GM18517 (cell line): ENCODE results near the gene ISM2.
"Not testable (repeated sequence)": the region's sequence is repeated elsewhere in the genome, so short reads cannot be mapped to it uniquely, and the experiment has no call there.

Experiments
- ATAC-seq: cut with Tn5 transposase; IDR thresholded peaks from one replicate; pipeline ENCODE4 v1.9.1; 2021; ENCODE audit warnings: mild to moderate bottlenecking, moderate library complexity; ENCODE audit not compliant: unreplicated experiment

ISM2 gene

DNA sequence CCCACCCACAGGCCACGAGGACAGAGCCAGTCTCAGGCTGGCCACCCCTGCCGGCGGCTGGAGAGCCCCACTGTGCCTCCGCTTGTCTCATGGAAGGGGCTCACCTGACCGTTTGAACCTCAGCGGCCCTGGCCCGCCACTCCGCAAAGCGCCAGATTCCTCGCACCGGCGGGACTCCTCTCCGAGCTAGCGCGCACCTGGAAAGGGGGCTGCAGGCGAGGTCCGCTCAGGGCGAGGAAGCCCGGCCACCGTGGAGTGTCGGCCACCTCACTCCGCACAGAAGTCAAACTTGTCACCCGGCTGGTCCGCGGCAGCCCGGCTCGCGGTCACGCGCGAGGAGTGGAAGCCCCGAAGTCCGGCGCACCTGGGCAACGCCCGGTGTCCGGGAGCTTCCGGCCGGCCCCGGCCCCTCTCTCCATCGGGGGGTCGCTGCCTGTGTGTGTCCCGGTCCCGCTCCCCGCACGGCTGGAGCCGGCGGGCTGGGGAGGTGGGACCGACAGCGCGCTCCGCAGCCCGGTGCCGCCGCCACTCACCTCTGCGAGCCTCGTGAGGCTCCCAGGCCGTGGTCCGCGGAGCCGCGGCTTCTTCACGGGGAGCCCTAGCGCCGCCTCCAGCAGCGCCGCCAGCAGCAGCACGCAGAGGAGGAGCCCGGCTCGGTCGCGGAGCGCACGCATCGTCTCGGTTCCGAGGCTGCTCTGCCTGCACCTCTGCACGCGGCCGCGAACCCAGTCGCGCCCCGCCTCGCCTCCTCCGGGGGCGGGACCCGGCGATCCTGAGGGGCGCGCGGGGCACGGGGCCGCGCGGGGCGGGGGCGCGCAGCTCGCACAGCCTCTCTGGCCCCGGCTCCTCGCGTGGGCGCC is at the start of gene ISM2:
TSS of gene ISM2 (minus strand) at position 697 of the 860 bp plus-strand sequence. CDS start at position 674, 23 bp downstream.
- ATAC-seq = no peak

DNA sequence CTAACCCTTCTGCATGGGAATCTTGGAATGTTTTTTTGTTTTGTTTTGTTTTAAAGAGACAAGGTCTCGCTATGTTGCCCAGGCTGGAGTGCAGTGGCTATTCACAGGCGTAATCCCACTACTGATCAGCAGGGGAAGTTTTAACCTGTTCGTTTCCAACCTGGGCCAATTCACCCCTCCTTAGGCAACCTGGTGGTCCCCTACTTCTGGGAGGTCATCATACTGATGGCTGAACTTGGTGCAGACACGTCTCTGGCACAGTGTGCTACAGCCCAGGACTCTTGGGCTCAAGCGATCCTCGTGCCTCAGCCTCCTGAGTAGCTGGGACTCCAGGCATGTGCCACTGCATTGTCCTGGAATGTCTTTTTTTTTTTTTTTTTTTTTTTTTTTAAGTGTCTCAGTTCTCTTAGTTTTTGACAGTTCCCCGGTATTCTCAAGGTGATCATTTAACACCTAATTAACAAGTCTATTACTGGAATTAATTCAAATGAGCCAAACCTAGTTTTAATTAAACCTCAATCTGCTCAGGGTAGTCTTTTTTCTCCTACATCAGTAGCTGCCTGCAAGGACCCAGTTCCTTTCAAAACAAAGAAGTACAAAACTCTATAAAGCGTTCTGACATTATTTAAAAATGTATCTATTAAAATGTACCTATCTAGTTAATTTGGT is 49.0 kb upstream of the ISM2 start:
- ATAC-seq = no peak

DNA sequence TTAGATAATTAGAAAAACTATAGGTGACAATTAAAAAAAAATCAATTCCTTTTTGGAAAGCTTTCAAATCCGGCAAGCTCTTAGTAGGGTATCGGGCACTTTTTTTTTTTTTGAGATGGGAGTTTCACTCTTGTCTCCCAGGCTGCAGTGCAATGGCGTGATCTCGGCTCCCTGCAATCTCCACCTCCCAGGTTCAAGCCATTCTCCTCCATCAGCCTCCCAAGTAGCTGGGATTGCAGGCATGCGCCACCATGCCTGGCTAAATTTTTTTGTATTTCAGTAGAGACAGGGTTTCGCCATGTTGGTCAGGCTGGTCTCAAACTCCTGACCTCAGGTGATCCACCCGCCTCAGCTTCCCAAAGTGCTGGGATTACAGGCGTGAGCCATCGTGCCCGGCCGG is 46.6 kb upstream of the ISM2 start:
- not testable (repeated sequence) for ATAC-seq

DNA sequence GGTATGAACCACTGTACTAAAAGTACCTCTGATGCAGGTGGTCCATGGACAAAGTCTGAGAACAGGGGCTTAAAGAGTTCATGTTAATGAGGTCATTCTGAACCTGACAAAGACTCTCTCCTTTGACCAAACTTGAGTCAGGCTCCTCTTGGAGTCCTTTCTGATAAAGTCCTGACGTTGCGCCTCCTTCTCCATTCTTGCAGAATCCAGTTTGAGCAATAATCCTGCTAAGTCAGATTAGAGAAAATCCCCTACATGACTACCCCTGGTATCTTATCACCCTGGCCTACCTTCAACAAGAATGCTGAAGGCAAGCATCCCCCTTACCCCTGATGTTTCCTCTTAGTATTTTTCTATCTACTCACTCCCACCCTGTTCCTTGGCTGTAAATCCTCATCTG is 46.0 kb upstream of the ISM2 start:
- no peak for ATAC-seq

DNA sequence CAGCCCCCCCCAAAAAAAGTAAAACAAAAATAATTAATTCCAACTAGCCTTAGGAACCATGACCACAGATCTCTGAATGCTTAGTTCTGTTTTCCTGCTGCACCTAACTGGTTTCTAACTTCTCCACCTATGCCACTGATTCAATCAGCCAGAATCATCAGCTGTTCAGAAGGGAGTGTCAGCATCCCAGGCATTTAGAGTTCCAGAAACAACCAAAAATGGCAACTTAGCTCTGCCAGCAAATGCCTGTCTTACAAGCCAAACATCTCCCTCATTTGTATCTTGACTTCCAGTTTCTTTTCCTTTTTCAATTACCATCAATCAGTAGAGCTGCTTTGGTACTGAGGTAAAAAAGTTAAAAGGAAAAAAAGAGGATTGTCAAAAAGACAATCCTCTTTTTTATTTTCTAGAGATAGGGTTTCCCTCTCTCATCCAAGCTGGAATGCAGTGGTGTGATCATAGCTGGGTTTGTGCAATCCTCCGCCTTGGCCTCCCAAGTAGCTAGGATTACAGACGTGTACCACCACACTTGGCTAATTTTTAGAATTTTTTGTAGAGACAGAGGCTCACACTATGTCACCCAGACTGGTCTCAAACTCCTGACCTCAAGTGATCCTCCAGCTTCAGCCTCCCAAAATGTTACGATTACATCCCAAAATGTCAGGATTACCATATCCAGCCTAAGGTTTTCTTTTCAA is 45.2 kb upstream of the ISM2 start:
- ATAC-seq = no peak

DNA sequence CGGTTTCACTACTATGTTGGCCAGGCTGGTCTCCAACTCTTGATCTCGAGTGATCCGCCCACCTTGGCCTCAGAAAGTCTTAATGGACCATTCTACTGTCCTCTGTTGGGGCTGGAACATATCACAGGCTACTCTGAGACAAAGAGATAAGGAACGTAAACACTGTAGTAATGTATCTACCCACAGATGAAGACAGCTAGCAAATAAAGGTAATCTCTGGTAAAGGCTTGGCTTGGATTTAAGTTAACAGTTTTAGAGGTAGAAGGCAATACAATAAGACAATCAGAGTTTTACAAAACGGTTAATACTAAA is 44.6 kb upstream of the ISM2 start:
- no peak for ATAC-seq

DNA sequence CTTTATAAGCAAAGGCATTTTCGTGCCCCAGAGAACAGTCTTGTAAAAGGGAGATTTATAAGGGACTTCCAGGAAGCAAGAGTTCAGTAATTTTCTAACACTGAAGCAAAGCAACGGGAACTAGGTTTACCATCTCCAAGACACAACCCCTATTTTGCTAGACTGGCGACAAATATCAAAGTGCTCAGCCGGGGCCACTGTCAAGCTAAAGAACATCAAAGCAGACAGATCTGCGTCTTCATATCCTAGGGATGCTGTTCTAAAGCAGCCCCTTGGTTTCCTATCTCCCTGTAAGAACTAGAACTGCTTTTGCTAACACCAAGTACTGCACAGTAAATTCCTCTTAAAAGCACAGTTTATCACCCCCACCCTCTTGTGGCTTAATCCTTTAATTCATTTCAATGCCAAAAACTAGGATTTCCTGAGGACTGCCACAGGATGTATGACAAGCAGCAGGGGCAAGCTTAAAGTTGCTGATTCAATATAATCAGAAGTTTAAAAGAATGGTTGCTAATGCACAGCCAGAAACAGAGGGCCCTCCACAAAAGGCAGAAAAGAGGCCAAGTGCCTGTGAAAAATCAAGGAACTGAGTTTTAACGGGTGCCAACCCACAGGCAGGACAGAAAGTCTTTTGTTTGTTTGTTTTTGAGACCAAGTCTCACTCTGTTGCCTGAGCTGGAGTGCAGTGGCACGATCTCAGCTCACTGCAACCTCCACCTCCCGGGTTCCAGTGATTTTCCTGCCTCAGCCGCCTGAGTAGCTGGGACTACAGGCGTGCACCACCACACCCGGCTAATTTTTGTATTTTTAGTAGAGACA is 44.0 kb upstream of the ISM2 start:
- ATAC-seq = no peak

DNA sequence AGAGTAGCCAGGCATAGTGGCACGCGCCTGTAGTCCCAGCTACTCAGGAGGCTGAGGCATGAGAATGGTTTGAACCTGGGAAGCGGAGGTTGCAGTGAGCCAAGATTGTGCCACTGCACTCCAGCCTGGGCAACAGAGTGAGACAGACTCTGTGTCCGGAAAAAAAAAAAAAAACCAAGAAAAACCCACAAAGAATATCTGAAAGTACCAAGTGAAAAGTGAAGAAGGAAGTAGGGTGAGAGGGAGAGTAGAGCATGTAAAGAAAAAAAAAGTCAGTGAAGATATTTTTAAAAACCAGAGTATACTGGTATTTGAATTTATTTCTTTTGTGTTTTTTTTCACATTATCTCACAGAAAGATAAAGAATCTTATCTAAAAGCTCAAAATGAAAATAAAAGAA is 43.3 kb upstream of the ISM2 start:
- peak; percentile 72 for ATAC-seq

DNA sequence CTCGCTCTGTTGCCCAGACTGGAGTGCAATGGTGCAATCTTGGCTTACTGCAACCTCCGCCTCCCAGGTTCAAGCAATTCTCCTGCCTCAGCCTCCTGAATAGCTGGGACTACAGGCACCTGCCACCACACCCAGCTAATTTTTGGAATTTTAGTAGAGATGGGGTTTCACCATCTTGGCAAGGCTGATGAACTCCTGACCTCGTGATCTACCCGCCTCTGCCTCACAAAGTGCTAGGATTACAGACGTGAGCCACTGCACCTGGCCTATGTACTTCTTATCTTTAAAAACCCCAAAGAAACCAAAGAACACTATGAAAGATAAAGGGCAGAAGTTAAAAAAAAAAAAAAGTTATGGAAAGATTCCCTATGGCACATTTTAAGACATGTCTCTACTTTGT is 38.3 kb upstream of the ISM2 start:
- ATAC-seq = not testable (repeated sequence)

DNA sequence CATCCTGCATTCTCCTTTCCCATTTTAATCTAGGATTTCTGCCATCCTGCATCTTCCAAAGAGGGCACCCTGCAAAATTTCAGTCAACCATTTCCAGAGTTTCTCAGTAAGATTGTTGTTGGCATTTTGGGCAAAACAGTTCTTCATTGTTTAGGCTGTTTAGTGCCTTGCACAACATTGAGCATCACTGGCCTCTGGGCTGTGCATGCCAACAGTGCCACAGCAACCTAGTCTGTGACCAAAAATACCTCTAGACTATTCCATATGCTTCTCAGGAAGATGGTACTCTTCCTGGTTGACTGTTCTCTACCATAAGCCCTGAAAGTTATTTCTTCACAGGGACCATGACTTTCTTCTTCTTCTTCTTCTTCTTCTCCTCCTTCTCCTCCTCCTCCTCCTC is 32.5 kb upstream of the ISM2 start:
- ATAC-seq = no peak

DNA sequence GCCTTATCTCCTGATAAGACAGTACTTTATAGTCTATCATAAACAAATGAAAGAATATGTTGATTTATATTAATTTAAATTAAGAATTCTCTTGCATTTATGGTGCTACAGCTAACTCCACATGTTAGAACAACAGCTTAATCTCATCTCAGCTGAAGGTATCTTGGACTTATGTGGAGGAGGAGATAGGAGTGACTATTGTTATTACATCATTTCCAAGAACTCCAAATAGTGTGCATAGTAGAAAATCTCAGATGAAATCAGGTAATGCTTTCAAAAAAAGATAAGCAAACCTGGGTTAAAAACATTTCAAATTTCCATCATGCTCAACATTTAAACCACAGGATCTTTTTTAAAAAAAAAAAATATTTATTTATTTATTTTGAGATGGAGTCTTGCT is 31.3 kb upstream of the ISM2 start:
- no peak for ATAC-seq

DNA sequence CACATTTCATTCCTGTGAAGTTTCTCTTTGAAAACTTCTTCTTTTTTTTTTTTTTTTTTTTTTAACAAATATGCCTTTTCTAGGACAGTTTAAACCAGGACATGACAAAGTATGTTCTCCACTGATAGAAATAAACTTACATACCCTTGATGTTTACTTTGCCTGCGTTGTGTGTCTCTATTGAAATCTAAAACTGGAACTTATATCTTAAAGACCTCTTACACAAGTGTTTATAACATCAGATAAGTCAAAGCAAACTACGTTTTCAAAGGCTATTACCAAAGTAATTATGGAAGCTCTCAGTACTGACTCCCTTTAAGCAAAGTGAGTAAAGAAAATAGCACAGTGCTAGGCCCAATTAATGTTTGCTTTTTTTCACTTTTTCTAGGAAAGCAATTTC is 30.6 kb upstream of the ISM2 start:
- no peak for ATAC-seq

DNA sequence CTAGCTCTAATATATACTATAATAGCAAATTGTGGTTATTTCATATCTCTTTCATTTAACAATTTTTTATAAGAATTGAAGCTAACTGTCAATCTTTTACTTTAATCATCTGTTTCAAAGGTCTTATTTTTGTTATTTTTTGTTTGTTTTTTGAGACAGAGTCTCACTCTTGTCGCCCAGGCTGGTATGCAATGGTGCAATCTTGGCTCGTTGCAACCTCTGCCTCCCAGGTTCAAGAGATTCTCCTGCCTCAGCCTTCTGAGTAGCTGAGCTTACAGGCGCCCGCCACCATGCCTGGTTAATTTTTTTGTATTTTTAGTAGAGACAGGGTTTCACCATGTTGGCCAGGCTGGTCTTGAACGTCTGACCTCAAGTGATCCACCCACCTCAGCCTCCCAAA is 30.1 kb upstream of the ISM2 start:
- not testable (repeated sequence) for ATAC-seq

DNA sequence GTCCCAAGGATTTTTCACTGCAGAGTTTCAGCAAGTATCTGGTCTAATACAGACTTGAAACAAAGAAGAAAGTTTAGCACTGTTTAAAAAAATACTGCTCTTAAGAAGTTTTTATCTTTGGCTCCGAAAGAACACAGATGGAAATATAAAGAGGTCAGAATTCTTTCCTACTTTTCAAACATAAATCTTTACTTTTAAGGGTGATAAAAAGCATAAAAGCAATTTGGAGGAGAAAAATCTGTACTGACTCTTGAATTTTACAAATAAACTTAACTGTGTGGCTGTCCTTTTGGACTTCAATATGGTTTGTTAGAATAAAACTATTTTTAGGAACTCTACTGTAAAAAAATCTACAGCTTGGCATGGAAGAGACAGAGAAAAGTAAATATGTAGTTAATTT is 27.6 kb upstream of the ISM2 start:
- no peak for ATAC-seq

DNA sequence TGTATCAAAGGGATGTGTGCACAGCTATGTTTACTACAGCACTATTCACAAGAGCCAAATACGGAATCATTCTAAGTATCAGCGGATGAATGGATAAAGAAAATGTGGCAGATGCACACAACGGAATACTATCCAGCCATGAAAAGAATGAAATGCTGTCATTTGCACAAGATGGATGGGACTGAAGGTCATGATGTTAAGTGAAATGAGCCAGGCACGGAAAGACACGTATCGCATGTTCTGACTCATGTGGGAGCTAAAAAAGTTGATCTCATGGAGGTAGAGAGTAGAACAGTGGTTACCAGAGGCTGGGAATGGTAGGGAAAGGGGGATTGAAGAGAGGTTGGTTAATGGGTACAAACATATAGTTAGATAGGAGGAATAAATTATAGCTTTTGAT is 25.9 kb upstream of the ISM2 start:
- no peak for ATAC-seq

DNA sequence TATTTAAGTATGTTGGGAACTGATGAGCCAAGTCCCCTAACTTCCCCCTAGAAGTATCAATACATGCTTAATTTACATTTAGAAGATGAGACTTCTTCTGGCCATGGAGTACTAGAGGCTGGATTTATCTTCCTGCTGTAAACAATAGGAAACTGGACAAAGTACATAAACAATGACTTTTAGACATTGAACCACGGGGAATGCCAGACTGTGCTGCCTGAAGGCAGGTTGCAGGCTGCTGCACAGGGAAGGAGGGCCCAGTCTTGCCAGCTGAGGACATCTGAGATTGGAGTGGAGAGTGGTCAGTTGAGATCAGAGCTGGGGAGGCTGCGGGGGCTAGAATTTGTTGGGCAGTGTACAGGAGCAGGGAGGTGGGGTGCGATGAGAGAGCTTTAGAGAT is 24.5 kb upstream of the ISM2 start:
- ATAC-seq = no peak

DNA sequence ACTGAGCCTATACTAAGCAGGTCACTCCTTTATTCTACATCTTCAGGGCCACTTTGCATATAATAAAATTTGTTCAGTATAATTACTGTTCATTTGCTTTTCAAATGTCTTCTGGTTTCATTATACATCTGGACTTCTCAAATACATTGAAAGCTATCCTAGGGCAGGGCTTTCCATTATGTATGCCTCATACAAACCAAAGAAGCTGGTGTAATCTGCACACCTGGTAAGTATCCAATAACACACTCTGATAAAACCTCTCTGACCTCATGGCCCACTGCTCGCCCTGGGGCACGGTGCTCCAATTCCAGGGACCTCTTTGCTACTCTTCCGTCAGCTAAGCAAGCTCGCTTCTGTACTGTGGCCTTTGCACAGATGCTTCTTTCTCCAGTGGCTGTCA is 21.9 kb upstream of the ISM2 start:
- no peak for ATAC-seq

DNA sequence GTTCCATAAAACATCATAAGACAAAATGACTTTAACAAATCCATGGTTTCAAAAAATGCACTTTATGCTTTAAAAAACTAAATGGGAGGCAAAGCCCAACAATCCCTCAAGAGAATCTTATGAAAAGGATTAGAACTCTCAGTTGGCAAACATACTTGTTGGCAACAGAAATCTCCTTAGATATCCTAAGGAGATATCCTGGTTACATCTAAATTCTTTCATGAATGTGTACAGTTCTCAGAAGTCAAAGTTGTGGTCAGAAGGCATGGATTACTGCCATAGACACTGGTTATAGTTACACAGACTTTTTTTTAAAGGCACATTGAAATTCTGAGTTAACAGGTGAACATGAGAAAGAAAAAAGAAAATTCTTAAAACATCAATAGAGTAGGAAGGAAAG is 17.5 kb upstream of the ISM2 start:
- ATAC-seq = no peak

DNA sequence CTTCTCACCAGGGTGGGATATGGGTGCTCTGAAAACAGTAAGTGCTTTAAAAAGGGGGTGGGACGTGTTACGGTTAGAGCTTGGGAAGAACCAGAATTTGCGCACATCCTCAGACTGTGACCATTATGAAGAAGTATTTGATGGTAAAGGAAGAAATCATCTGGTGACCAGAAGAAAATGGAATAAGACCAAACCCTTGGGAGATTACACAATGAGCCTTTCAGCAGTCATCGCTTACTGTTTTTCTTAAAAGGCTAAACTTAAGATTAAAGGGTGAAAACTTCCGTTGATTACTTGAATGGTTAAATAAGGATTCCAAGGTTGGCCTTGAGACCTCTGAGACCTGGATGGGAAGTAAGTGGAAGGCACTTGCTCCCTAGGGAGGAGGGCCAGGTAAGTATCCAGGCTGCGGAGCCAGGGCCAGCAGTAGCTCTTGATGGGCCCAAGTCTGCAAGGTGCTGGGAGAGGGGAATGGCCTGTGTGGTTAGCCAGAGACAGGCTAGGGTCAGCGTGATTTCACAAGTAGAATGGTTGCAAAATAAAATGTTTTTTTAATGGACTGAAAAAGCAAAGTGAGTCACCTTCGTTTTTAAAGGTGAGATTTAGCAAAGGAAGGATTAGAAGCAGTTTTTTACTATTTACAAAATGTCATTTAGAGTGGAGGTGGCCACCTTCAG is 13.0 kb upstream of the ISM2 start:
- no peak for ATAC-seq

DNA sequence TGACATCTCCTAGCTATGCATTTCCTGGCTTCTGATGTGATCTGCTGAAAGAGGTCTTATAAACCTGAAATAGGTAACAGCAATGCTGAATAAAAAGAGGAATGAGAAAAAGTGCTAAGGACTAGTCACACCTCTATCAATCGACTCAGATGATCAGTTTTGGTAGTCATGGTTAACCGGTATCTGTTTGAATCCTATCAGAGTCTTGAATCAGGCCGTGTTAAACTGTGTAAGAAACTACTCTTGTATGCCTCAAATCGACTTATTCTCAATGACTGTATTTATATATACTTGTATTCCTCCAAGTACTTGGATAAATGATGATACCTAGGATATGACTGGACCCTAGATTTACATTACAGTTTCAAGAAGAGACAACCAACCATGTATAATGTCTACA is 10.8 kb upstream of the ISM2 start:
- ATAC-seq = no peak

DNA sequence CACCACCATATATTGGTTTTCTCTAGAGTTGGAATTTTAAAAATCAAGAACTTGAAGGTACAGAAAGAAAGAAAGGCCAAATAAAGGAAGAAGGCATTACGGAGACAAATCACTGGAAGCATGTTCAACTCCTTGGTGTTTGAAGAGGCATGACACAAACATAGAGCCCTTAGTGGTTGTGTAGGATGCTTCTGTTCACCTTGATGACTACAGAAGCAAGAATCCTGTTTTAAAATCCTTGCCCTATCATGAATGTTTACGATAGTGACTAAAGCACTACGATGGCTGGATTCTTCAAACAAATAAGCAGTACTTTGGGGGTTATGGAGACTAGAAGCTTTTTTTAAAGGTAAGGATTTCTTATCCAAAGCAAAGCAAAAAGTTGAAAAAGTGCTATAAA is 10.3 kb upstream of the ISM2 start:
- no peak for ATAC-seq
